Measurements from ENCODE around the gene CCDC159. TPM values are rescaled to one million over a fixed set of nuclear protein-coding genes. Genes with fewer than 3 reads are reported as not detected.
A peak's percentile ranks its signal among the peaks of the same experiment; 100 is the strongest.
"Not testable (repeated sequence)": the region's sequence is repeated elsewhere in the genome, so short reads cannot be mapped to it uniquely, and the experiment has no call there.

The CCDC159 gene
- total RNA-seq = 10 to 100 TPM; 13.0 to 16.1 TPM

DNA sequence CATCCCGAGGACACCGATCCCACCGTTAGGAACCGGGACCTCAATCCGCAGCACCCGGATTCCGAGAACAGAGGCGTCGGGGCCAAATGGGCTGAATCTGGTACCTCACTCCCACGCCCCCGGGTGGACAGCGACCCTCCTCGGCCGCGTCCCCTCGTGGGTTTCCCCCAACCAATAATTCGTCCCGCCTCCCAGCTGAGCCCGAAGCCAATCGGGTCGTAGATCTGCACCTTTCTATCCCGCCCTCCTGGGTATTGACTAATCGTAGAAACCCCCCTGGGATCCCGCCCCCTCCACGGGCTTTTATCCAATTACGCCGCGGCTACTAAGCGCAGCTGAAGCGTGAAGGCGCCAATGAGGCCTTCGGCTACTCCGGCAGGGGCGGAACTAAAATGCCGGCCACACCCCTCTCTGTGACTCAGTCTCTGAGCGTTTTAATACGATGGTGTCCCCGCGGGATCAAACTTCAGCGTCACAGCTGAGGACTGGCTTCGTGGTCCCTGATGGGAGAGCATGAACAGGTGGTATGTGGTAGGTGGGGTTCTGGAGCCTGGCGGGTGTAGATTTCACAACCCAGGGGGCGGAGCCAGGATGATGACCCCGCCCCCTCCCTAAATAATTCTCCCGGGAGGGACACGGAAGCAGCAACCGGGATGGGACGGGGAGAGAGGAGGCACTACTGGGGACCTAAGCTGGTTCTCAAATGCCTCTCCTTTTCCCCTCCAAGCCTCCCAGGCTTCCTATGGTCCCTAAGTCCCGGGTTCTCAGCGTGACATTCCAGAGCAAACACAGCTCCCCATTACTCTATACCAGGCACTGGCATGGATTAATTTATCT lies at the start of gene CCDC159, which contains the start of gene TMEM205:
CCDC159 (plus strand) TSS at position 416 of the 837 bp plus-strand sequence; CDS start at position 504, 88 bp downstream.
TMEM205 (minus strand) TSS at position 165 of the 837 bp plus-strand sequence. CDS start 649 bp downstream, outside the sequence.
- ATAC-seq (peak; percentile 99), DNase-seq (peak; percentile 100)
- H3K4me1 Mint-ChIP-seq = peaks cover 21% of the 10 kb centered on the region
- H3K27me3 Mint-ChIP-seq = no peaks in the 10 kb centered on the region
- peak within 1 kb of the TSS; percentile 92 for H3K4me3 Mint-ChIP-seq
- peaks cover 5% of the 10 kb centered on the region for H3K9me3 Mint-ChIP-seq (ENCODE audit: low read depth)
- CTCF ChIA-PET = interaction anchor here (0.8 to 2.3 kb wide), 12 partner anchors 9 to 220 kb away, joined by 3 to 9 read pairs (median 4); partner anchors contain the start of genes ODAD3, PRKCSH and SWSAP1
- H3K36me3 Mint-ChIP-seq = peaks cover 3% of the 10 kb centered on the region
- H3K27ac Mint-ChIP-seq = peak within 1 kb of the TSS; percentile 95

DNA sequence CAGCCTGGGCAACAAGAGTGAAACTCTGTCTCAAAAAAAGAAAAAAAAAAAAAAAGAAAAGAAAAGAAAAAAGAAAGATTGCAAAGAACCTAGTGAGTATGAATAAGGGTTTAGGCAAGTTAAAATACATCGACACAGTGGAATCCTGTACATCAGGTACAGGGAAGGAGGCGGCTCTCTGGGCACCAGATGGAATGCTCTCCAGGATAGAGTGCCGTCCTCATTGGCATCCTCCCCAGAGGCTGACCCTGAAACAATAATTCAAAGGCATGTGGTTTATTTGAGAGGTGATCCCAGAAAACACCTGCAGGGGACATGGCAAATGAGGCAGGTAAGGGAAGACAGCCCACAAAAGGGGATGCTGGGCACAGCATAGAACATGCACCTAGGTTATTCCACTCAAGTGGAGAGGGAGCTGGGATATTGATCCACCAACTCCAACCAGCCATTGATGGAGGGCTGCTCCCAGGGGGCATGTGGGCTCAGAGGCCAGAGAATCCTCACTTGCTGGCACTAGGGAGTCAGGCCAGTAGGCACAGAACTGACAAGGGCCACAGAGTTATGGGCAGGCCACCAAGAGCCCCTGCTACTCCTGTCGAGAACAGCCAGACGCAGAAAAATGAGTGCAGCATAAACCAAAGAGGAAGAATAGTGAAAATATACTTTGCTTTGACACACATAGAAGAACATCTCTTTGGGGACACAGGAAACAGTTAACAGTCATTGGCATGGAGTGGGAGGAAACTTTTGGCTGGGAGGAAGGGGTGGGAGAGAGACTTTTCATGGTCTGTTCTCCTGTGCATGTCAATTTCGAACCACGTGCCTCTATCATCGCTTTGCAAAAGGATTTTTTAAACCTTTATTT lies 46.1 kb upstream of the CCDC159 start:
- no peak for ATAC-seq
- H3K36me3 Mint-ChIP-seq = no peaks in the 10 kb centered on the region
- no peak for DNase-seq
- no peak overlapping the region for H3K27ac Mint-ChIP-seq
- H3K27me3 Mint-ChIP-seq = peaks cover 20% of the 10 kb centered on the region
- H3K9me3 Mint-ChIP-seq (ENCODE audit: low read depth) = no peaks in the 10 kb centered on the region
- CTCF ChIA-PET = no interaction called here
- no peak overlapping the region for H3K4me3 Mint-ChIP-seq
- H3K4me1 Mint-ChIP-seq = no peaks in the 10 kb centered on the region

- no peak overlapping the region for H3K4me3 Mint-ChIP-seq
- no peaks in the 10 kb centered on the region for H3K36me3 Mint-ChIP-seq
- ATAC-seq (no peak), DNase-seq (no peak)
- CTCF ChIA-PET = no interaction called here
- H3K27me3 Mint-ChIP-seq = peaks cover 18% of the 10 kb centered on the region
- H3K4me1 Mint-ChIP-seq = no peaks in the 10 kb centered on the region
- no peaks in the 10 kb centered on the region for H3K9me3 Mint-ChIP-seq (ENCODE audit: low read depth)
- H3K27ac Mint-ChIP-seq = no peak overlapping the region
Measured at GRCh38 chr19:11300811-11301120, 45.6 kb upstream of the CCDC159 start.

GRCh38 chr19:11304936-11305335 lies 41.4 kb upstream of the CCDC159 start:
- H3K36me3 Mint-ChIP-seq = no peaks in the 10 kb centered on the region
- H3K27me3 Mint-ChIP-seq = peaks cover 12% of the 10 kb centered on the region
- no peak overlapping the region for H3K4me3 Mint-ChIP-seq
- ATAC-seq (no peak), DNase-seq (no peak)
- no peaks in the 10 kb centered on the region for H3K4me1 Mint-ChIP-seq
- CTCF ChIA-PET = no interaction called here
- no peak overlapping the region for H3K27ac Mint-ChIP-seq
- H3K9me3 Mint-ChIP-seq (ENCODE audit: low read depth) = no peaks in the 10 kb centered on the region

- H3K27ac Mint-ChIP-seq = no peak overlapping the region
- H3K4me1 Mint-ChIP-seq = no peaks in the 10 kb centered on the region
- no peak overlapping the region for H3K4me3 Mint-ChIP-seq
- CTCF ChIA-PET = interaction anchor here (1.1 kb wide), 1 partner anchor 18 kb away, joined by 3 read pairs; no protein-coding TSS in a partner anchor
- peaks cover 12% of the 10 kb centered on the region for H3K27me3 Mint-ChIP-seq
- H3K36me3 Mint-ChIP-seq = no peaks in the 10 kb centered on the region
- no peak for DNase-seq
- no peaks in the 10 kb centered on the region for H3K9me3 Mint-ChIP-seq (ENCODE audit: low read depth)
- ATAC-seq = no peak
Measured at GRCh38 chr19:11306337-11306736, 40.0 kb upstream of the CCDC159 start.

- not testable (repeated sequence) for H3K9me3 Mint-ChIP-seq (ENCODE audit: low read depth); DNase-seq
Measured at GRCh38 chr19:11320278-11320995, 25.9 kb upstream of the CCDC159 start.

GRCh38 chr19:11321191-11322126 lies 24.9 kb upstream of the CCDC159 start:
- DNase-seq = no peak
- peaks cover 15% of the 10 kb centered on the region for H3K27me3 Mint-ChIP-seq
- CTCF ChIA-PET = interaction anchor here (0.7 to 1.6 kb wide), 5 partner anchors 9 to 29 kb away, joined by 3 to 5 read pairs (median 4); partner anchors contain the start of gene RAB3D
- H3K4me1 Mint-ChIP-seq = peaks cover 33% of the 10 kb centered on the region
- ATAC-seq = no peak
- H3K9me3 Mint-ChIP-seq (ENCODE audit: low read depth) = no peaks in the 10 kb centered on the region
- no peak overlapping the region for H3K27ac Mint-ChIP-seq
- no peak overlapping the region for H3K4me3 Mint-ChIP-seq
- no peaks in the 10 kb centered on the region for H3K36me3 Mint-ChIP-seq

More at GRCh38 chr19:11320278-11320995, 25.9 kb upstream of the CCDC159 start:
- H3K4me1 Mint-ChIP-seq = peaks cover 33% of the 10 kb centered on the region
- H3K4me3 Mint-ChIP-seq, H3K36me3 Mint-ChIP-seq, CTCF ChIA-PET, ATAC-seq, H3K27ac Mint-ChIP-seq: not testable (repeated sequence)
- H3K27me3 Mint-ChIP-seq = peaks cover 15% of the 10 kb centered on the region

GRCh38 chr19:11322269-11323024 lies 23.9 kb upstream of the CCDC159 start:
- Mint-ChIP-seq H3K9me3 (ENCODE audit: low read depth) (no peaks in the 10 kb centered on the region), H3K4me3 (no peak overlapping the region), H3K27me3 (peaks cover 11% of the 10 kb centered on the region), H3K27ac (no peak overlapping the region), H3K4me1 (peaks cover 33% of the 10 kb centered on the region), H3K36me3 (no peaks in the 10 kb centered on the region)
- DNase-seq (no peak), ATAC-seq (no peak)
- CTCF ChIA-PET = interaction anchor here (0.7 to 5.2 kb wide), 7 partner anchors 10 to 79 kb away, joined by 3 to 28 read pairs (median 4); partner anchors contain the start of gene RAB3D

DNA sequence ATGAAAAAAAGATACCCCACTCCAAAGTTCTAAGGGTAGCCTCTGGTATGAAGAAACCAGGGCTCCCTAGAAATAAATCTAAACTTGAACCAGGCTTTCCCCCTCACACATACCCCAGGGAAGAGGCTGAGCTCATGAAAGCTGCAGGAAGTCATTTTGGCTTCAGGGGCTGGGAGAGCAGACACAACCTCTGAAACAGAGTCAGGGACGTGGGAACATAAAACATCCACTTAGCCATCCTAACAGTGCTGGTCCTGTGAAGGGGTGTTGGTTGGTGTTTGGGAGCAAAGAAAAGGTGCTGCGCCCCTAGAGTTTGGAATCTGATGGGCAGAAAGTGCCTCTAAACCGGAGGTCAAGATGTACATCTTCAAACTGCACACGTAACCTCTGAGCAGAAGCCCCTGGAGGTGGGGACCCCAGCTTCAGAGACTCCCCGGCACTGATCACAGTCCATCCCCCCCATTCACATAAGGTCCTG lies 22.7 kb upstream of the CCDC159 start:
- Mint-ChIP-seq H3K4me1 (peaks cover 30% of the 10 kb centered on the region), H3K27ac (peak overlapping the region; percentile 92), H3K36me3 (no peaks in the 10 kb centered on the region), H3K4me3 (peak overlapping the region; percentile 60), H3K27me3 (peaks cover 7% of the 10 kb centered on the region), H3K9me3 (ENCODE audit: low read depth) (no peaks in the 10 kb centered on the region)
- CTCF ChIA-PET = interaction anchor here (1.2 to 5.2 kb wide), 4 partner anchors 16 to 58 kb away, joined by 3 to 28 read pairs (median 8); partner anchors contain the start of gene RAB3D
- DNase-seq = no peak
- no peak for ATAC-seq

DNA sequence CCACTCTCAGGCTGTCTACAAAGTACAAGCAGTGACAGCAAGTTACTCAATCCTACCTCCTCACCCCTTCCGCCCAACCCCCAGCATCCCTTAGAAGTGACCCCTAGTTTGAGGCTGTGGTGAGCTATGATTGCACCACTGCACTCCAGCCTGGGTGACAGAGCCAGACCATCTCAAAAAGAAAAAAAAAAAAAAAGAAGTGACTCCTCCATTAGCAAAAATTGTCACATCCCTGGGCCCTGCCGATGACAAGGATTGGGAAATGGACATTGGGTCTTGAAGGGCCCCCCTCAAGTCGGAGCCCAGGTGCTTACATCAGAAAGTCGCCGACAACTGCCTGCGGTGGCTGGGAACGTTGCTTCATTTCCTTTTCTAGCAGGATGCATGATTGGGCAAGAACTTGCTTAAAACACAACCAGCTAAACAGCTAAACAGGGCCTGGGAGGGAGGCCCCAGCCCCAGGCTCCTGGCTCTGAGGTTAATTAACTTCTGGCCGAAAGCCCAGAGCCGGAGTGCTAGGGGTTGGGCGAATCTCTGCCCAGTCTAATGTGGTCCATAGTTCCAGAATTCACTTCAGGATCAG lies 22.1 kb upstream of the CCDC159 start:
- DNase-seq = peak; percentile 86
- Mint-ChIP-seq H3K27ac (peak overlapping the region; percentile 92), H3K27me3 (peaks cover 3% of the 10 kb centered on the region), H3K36me3 (no peaks in the 10 kb centered on the region), H3K9me3 (ENCODE audit: low read depth) (no peaks in the 10 kb centered on the region), H3K4me1 (peaks cover 30% of the 10 kb centered on the region), H3K4me3 (peak overlapping the region; percentile 60)
- peak; percentile 89 for ATAC-seq
- CTCF ChIA-PET = interaction anchor here (0.7 to 5.2 kb wide), 6 partner anchors 15 to 158 kb away, joined by 3 to 28 read pairs (median 6); partner anchors contain the start of genes CCDC159, RAB3D and TMEM205
